Gastroesophageal sphincter (tissue), 3 donors: ENCODE results near the gene NEDD4L.

ENCODE experiments used
- EP300 ChIP-seq: sonication (generic); formaldehyde crosslinking; IDR thresholded peaks from one replicate; pipeline ENCODE4 v1.6.1; 2017; ENCODE audit warnings: antibody characterized with exemption, mild to moderate bottlenecking
- POLR2A ChIP-seq, 2 donors: fragments of 450-650 bp; IDR thresholded peaks; one replicate each; pipeline ENCODE4 v1.6.1; 2017; ENCODE audit warnings: antibody characterized with exemption in 2 of 2, mild to moderate bottlenecking in 2 of 2, moderate library complexity in 1 of 2
- TF ChIP-seq, protein P1 (sequence below), 4 experiments: fragments of 200-600 bp in 2 of 4; fragments of 450-650 bp in 2 of 4; sonication (generic) in 1 of 4; IDR thresholded peaks; one replicate each; pipeline ENCODE4 v1.5.1; 2017 to 2019; ENCODE audit warnings: antibody characterized with exemption in 4 of 4, mild to moderate bottlenecking in 2 of 4, moderate library complexity in 2 of 4

- TF ChIP-seq, protein P1, sequence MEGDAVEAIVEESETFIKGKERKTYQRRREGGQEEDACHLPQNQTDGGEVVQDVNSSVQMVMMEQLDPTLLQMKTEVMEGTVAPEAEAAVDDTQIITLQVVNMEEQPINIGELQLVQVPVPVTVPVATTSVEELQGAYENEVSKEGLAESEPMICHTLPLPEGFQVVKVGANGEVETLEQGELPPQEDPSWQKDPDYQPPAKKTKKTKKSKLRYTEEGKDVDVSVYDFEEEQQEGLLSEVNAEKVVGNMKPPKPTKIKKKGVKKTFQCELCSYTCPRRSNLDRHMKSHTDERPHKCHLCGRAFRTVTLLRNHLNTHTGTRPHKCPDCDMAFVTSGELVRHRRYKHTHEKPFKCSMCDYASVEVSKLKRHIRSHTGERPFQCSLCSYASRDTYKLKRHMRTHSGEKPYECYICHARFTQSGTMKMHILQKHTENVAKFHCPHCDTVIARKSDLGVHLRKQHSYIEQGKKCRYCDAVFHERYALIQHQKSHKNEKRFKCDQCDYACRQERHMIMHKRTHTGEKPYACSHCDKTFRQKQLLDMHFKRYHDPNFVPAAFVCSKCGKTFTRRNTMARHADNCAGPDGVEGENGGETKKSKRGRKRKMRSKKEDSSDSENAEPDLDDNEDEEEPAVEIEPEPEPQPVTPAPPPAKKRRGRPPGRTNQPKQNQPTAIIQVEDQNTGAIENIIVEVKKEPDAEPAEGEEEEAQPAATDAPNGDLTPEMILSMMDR (IDR thresholded peaks at IDR 0.05), result no peak
- TF ChIP-seq POLR2A (IDR thresholded peaks at IDR 0.05) (no peak), EP300 (no peak)
Measured at GRCh38 chr18:58349650-58350049, 305.6 kb downstream of the NEDD4L start.
